SKM-1 (cell line): ENCODE data around the gene EIF2S2.

Experiments used
- DNase-seq: peaks from one replicate; lab custom pipeline; 2025; ENCODE audit not compliant: unreplicated experiment; lab: John Stamatoyannopoulos, UW

Gene EIF2S2

DNA sequence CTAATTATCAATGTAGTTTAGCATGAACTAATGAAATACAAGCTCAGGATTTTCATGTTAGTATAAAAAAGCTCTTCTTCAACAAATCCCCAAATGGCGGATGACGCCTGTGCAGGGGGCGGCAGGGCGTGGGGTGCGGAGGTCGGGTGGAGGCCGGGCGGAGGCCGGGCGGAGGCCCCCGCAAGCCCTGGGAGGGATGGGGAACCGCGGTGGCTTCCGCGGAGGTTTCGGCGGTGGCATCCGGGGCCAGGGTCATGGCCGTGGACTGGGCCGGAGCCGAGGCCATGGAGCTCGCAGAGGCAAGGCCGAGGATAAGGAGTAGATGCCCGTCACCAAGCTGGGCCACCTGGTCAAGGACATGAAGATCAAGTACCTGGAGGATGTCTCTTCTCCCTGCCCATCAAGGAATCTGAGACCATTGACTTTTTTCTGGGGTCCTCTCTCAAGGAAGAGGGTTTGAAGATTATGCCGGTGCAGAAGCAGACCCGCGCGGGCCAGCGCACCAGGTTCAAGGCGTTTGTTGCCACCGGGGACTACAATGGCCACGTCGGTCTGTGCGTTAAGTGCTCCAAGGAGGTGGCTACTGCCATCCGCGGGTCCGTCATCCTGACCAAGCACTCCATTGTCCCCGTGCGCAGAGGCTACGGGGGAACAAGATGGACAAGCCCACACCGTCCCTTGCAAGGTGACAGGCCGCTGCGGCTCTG, 10.4 kb upstream of the EIF2S2 start:
- DNase-seq, result no peak

- no peak for DNase-seq
Observed at GRCh38 chr20:34120213-34120612, 8.2 kb upstream of the EIF2S2 start.

DNA sequence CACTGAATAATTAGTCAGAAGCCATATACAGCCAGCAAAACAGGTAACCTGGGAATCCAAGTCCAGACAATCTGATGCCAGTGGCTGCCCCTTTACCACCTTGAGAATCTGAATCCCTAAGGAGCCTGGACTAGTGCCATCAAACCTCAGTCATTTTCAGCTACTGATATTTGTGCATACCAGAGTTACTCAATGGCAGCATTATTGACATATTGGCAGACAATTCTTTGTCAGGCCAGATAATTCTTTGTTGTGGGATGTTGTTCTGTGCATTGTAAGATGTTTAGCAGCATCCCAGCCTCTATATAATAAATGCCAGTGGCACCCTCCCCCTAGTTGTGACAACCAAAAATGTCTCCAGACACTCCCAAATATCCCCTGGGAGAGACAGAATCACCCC, 3.2 kb upstream of the EIF2S2 start:
- DNase-seq, result no peak

DNA sequence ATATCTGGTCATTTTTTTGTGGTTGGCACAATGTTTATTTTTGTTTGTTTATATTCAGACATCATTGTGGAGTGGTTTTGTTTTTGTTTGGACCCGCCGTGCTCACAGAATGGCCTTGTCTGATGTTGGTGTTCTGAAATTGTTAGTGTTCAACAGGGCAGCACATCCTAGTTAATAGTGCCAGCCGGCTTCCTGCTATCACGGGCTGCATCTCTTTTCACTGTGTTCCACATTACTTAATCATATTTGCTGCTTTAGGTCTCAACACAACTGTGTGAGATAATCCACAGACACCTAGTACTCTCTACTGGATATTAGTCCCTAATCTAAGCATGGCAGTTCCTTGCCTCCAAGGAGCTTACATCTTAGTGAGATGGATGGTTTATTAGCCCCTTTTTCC, 2.8 kb upstream of the EIF2S2 start:
- no peak for DNase-seq

DNA sequence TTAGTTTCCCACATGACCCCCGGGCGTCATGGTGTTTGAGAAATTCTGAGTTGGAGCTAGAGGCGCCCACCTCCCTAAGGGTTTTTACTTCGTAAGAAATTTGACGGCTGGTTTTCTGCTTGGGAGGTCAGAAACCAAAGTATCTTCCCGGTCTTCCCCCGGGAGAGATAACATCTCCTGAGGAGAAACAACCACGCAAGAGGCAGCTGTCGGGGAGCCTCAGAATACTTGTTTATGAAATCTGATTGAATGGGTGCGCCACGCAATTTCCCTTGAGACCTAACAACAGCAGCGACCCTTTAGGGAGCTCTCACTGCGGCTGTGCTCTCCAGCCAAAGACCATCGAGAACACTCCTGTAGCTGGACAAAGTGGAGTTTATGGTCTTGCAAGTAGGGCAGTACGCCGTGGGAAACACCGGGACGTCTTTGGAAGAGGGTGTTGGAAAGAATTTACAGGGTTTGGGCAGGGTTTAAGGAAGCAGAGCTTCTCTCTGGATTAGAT, 608 bp upstream of the EIF2S2 start:
- no peak for DNase-seq

- no peak for DNase-seq
Observed at GRCh38 chr20:34110745-34111641, 1.1 kb downstream of the EIF2S2 start.

GRCh38 chr20:34110025-34110744, 1.9 kb downstream of the EIF2S2 start:
- DNase-seq, result no peak

- DNase-seq, result no peak
Observed at GRCh38 chr20:34109442-34109841, 2.6 kb downstream of the EIF2S2 start.

DNA sequence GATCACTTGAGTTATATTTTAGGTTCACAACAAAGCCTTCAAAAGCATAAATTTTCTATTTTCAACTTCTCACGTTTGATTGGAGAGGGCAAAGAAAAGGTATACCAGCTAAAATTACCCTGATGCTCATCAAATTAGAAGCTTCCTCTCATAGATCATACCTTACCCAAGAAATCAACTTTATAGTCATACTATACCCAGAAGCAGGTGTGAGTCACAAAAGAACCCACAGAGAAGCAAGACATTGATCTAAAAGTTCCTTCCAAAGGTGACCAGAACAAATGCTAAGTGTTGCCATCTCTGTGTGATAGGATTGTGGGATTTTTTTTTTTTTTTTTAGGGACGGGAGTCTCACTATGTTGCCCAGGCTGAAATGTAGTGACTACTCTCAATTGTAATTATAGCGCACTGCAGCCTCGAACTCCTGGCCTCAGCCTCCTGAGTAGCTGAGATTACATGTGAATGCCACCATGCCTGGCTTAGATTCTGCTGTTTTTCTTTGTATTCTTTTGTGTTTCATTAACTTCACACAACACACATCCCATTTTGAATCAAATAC, 3.3 kb downstream of the EIF2S2 start:
- DNase-seq, result no peak

GRCh38 chr20:34105978-34106675, 5.9 kb downstream of the EIF2S2 start:
- DNase-seq, result no peak

GRCh38 chr20:34104059-34104458, 8.0 kb downstream of the EIF2S2 start:
- DNase-seq, result no peak

DNA sequence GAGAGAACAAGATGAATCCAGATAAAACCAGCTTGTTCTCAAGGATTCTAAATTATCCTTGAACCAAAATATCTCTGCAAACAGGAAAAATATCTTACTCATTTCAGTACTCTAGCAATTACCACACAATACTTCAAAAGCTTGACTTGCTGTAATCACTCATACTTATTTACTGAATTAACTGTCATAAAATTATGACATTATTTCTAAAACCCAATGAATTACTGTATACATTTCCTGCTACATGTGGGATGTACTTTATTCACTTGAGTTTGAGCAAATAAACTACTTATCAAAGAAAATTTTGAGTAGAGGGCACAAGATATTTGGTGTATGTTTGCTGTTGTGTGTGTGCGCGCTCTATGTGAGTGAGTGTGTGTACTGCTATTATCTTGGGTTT, 9.7 kb downstream of the EIF2S2 start:
- DNase-seq, result no peak

DNA sequence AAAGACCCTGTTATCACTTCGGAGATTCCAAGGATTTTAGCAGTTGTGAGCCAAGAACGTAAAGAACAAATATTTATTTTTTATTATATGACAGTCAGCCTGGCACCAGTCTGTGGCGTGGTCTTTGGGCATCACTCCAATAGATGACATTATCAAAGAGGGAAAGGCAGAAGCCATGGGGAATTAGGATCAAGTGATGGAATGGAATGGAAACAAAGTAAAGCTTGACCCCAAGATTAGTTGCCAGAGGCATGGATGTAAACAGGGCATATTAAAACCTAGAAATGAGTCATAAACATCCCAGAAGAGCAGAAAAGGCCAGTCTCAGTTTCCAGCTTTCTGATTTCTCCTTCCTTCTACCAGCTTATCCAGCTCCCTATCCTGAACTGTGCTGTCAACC, 11.5 kb downstream of the EIF2S2 start:
- no peak for DNase-seq

DNA sequence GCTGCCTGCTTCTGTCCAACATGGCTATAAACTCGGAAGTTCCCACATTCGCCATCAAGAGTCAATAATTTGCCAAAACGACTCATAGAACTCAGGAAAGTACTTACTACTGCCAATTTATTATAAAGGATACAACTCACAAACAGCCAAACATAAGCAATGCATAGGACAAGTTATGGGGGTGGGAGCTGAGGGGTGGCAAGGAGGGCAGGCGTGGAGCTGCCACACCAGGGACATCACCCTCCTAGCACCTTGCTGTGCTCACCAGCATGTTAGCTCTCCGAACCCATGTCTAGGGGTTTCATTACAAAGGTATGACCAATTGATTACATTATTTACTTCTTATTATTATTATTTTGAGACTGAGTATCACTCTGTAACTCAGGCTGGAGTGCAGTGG, 12.4 kb downstream of the EIF2S2 start:
- no peak for DNase-seq

GRCh38 chr20:34098570-34098969, 13.5 kb downstream of the EIF2S2 start:
- no peak for DNase-seq

GRCh38 chr20:34096699-34097444, 15.2 kb downstream of the EIF2S2 start:
- DNase-seq, result no peak

GRCh38 chr20:34095825-34096224, 16.2 kb downstream of the EIF2S2 start:
- no peak for DNase-seq

DNA sequence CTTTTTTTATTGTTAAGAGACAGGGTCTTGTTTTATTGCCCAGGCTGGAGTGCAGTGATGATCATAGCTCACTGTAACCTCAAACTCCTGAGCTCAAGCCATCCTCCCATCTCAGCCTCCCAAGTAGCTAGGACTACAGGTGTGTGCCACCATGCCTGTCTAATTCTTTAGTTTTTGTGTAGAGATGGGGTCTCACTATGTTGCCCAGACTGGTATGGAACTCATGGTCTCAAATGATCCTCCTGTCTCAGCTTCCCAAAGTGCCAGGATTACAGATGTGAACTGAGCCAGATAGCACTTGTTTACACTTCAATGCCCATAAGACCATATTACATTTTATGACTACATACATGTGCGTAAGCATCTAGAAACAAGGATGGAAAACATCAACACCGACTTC, 18.1 kb downstream of the EIF2S2 start:
- no peak for DNase-seq

GRCh38 chr20:34091637-34092200, 20.3 kb downstream of the EIF2S2 start:
- DNase-seq, result no peak

DNA sequence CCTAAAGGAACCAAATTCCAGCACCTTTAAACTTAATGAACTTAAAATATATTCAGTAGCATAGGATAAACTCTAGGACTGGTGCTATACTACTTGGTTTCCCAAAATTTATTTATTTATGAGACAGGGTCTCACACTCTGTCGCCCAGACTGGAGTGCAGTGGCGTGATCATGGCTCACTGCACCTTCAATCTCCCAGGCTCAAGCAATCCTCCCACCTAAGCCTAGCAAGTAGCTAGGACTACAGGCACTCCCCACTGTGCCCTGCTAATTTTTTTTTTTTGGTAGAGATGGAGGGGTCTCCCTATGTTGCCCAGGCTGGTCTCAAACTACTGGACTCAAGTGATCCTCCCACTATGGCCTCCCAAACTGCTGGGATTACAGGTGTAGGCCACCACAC, 21.4 kb downstream of the EIF2S2 start:
- DNase-seq, result no peak
